Stimulated activated naive CD4-positive, alpha-beta T cell (primary cell): Measurements from ENCODE around the gene ISYNA1.

Experiments
- DNase-seq, 6 experiments: peaks; one replicate each; lab custom pipeline; 2025; lab: John Stamatoyannopoulos, UW

The ISYNA1 gene

GRCh38 chr19:18431351-18432197 is 6.4 kb downstream of the ISYNA1 start:
- no peak for DNase-seq

DNA sequence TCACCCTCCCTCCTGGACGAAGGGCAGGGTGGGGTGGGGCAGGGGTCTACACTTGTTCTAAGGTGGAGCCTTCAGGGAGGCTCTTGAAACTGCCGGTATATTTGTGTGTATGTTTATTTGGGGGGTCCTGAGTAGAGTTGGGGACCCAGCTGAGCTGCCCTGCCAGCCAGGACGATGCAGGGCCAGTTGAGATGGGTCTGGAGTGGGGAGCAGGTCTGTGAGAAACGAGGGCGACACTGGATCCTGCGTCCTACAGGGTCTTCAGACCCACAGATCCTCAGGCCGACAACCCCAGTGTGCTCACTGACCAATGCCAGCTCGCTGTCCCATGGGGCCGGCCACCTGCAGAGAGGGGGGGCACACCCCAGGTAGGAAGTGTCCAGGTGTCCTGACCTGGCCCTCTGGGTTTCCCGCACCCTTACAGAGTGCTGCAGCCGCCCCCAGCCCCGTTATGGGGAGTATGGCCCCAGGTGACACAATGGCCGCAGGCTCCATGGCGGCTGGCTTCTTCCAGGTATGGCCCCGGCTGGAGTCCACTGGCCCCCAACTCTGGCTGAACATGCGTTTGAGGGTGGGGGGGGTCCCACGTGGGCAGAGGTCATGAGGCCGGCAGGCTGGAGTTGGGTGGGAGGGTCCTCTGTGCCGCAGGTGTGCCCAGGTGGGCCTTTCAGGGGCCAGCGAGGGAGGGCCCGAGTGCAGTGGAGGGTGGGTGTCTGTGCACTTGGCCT is 7.4 kb downstream of the ISYNA1 start:
- DNase-seq: no peak

DNA sequence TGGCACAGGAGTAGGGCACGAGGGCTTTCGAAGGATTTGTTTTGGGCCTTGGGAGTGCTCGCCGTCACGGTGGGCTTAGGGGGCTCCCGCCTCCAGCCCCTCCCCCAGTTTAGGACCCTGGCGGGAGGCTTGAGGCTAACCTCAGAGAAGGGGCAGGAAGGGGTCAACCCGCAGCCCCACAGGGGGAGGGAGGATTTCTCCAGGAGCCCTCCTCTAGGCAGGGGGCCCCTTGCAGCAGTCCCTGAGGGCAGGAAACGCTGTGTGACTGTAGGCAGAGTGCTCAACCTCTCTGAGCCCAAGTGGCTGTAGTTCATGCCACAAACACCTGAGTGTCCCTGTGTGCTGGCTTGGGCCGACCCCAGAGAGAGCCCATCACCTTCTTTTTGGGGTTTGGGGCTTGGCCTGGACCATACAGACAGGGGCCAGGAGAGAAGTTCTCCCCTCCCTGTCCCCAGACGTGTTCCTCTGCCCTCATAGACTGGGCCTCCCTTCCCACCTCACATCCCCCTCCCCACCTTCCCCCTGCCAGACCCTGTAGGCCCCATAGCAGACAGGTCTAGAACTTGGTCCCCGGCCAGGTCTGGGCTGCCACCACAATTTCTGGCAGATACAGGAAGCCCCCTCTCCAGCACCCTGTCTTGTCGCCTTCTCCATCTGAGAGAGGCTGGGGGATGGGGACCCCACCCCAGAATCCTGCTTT is 8.1 kb downstream of the ISYNA1 start:
- peak in 1 of 6 experiments; percentile 30 for DNase-seq

DNA sequence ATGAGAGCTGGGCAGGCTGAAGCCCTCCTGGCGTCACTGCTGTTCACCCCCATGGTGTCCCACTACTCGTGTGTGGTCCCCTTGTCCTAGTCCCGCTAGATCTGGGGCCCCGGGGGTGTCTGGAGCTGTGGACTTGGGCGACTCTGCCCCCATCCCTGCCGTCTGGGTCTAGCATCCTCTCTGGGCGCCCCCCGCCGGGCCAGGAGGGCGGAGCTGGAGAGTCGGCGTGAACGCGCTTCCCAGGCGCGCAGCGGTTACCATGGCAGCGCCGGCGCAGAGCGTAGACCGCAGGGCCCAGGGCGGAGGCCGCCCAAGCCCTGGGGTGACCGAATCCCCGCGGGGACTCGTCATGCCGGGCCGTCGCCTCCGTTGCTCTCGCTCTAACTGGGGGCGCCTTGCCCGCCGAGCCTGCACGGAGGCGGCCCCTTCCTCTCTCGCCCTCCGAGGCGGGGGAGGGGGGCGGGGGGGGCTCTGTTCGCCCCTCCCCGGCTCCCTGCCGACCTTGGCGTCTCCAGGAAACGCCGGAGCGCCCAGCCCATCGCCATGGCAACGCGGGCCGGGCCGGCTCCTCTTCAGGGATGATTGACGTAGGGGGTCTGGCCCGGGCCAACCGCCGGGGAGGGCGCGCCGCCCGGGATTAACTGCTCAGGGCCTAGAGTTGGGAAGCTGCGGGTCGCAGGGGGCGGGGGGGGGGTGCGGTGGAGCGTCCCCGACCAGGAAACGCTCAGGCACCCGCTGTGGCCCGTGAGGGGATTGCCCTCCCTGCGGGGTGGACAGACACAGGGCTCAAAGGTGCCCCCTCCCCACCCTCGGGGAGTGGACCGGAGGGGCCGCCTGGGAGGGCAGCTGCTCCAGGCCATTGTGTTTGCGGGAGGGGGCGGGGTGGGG is 8.9 kb downstream of the ISYNA1 start:
- DNase-seq: peak; percentile 77 to 82 (median 80)

- no peak for DNase-seq
Measured at GRCh38 chr19:18428173-18428786, 9.7 kb downstream of the ISYNA1 start.

GRCh38 chr19:18427743-18428113 is 10.2 kb downstream of the ISYNA1 start:
- no peak for DNase-seq

GRCh38 chr19:18427080-18427742 is 10.7 kb downstream of the ISYNA1 start:
- no peak for DNase-seq

GRCh38 chr19:18426416-18426767 is 11.5 kb downstream of the ISYNA1 start:
- no peak for DNase-seq

GRCh38 chr19:18425515-18426415 is 12.2 kb downstream of the ISYNA1 start:
- DNase-seq: no peak

GRCh38 chr19:18424890-18425514 is 12.9 kb downstream of the ISYNA1 start:
- no peak for DNase-seq

GRCh38 chr19:18424122-18424889 is 13.6 kb downstream of the ISYNA1 start:
- DNase-seq: no peak

- no peak for DNase-seq
Measured at GRCh38 chr19:18423258-18424020, 14.5 kb downstream of the ISYNA1 start.

DNA sequence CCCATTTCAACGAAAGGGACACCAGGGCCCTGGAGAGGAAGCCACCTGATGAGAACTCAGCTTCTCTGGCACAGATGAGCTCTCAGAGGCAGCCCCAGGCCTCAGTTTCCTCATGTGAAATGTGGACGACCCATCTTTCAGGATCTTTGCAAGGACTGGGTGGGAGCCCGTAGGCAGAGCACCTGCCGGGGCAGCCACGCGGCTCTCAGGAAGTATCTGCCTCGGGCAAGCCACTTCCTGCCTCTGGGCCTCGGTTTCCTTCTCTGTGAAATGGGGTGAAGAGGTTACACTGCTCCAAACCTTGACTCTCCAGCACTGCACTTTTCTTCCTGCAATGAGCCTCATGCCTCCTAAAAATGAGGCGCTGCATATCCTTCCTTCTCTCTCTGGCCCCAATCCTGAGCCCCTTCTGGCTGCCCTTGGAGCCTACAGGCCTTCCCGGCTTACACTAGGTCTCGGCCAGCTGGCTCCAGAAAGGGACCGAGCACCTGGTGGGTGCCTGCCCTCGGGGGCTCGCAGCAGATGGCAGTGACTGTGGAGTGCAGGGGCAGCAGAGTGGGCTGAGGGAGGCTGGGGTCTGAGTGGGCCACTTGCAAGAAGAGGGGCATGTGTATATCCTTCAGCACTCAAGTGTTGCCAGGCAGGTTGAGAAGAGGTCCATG is 15.3 kb downstream of the ISYNA1 start:
- no peak for DNase-seq

DNA sequence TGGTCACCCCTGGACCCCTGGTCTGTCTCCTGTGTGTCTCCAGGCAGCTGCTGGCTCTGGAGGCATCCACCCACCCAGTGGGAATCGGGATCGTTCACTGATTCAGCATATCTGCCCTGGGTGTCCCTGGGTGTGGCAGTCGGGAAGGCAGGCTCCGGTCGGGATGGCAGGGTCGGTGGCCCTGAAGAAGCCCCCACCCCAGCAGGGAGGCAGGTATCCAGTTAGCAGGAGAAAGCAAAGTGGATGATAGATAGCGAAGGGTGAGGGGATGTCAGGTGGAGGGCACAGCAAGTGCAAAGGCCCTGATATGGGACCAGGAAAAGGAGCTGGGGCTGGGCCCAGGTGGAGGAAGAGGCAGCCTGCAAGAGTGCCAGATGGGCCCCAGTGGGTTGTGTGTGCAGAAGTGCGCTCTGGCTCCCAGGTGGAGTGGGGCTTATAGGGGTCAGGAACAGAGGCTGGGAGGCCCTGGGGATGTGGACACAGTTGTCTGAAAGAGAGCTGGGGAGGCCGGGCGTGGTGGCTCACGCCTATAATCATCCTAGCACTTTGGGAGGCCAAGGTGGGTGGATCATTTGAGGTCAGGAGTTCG is 16.5 kb downstream of the ISYNA1 start:
- DNase-seq: no peak

DNA sequence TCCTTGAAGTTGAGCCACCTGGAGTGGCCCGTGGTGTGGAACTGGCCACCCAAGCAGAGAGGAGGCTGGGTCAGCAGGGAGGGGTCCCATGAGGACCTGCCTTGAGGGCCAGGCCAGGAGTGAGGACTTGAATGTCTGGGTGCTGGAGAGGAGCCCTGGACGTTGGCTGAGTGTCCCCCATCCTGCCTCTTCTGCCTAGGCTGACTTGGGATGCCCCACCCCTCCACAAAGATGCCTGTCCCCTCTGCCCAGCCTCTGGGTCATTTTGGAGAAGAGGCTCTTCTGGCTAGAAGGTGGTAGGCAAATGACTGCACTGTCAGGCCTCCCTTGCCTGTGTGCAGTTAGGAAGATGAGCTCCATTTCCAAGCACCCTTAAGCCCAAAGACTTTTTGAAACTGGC is 17.0 kb downstream of the ISYNA1 start:
- no peak for DNase-seq

- peak in 1 of 6 experiments; percentile 26 for DNase-seq
Measured at GRCh38 chr19:18419699-18420460, 18.1 kb downstream of the ISYNA1 start.
